Measurements from ENCODE around the gene TRDN.
"Not testable (repeated sequence)": the region's sequence is repeated elsewhere in the genome, so short reads cannot be mapped to it uniquely, and the experiment has no call there.

Gene TRDN

GRCh38 chr6:123240626-123241025, 396.1 kb downstream of the TRDN start:
- DNase-seq, result no peak

- DNase-seq, result no peak
Observed at GRCh38 chr6:123233336-123233735, 403.4 kb downstream of the TRDN start.

GRCh38 chr6:123227789-123228188, 409.0 kb downstream of the TRDN start:
- not testable (repeated sequence) for DNase-seq

- no peak for DNase-seq
Observed at GRCh38 chr6:123226398-123226797, 410.4 kb downstream of the TRDN start.

GRCh38 chr6:123224077-123224476, 412.7 kb downstream of the TRDN start:
- no peak for DNase-seq

- DNase-seq, result no peak
Observed at GRCh38 chr6:123223461-123223860, 413.3 kb downstream of the TRDN start.

GRCh38 chr6:123215211-123215610, 421.5 kb downstream of the TRDN start:
- DNase-seq, result no peak

GRCh38 chr6:123214433-123214832, 422.3 kb downstream of the TRDN start:
- DNase-seq, result no peak

- DNase-seq, result no peak
Observed at GRCh38 chr6:123213921-123214320, 422.8 kb downstream of the TRDN start.

- DNase-seq, result no peak
Observed at GRCh38 chr6:123211777-123212545, 424.8 kb downstream of the TRDN start.

- DNase-seq, result no peak
Observed at GRCh38 chr6:123210645-123211044, 426.1 kb downstream of the TRDN start.

- no peak for DNase-seq
Observed at GRCh38 chr6:123207967-123208510, 428.7 kb downstream of the TRDN start.

GRCh38 chr6:123203928-123204327, 432.8 kb downstream of the TRDN start:
- no peak for DNase-seq

- no peak for DNase-seq
Observed at GRCh38 chr6:123201869-123202372, 434.8 kb downstream of the TRDN start.

- no peak for DNase-seq
Observed at GRCh38 chr6:123193298-123193697, 443.5 kb downstream of the TRDN start.

GRCh38 chr6:123189816-123190215, 446.9 kb downstream of the TRDN start:
- DNase-seq, result no peak

GRCh38 chr6:123182998-123183397, 453.8 kb downstream of the TRDN start:
- DNase-seq, result no peak

GRCh38 chr6:123176706-123177105, 460.0 kb downstream of the TRDN start:
- DNase-seq, result no peak

- no peak for DNase-seq
Observed at GRCh38 chr6:123171341-123172115, 465.2 kb downstream of the TRDN start.

- DNase-seq, result no peak
Observed at GRCh38 chr6:123169774-123170095, 467.0 kb downstream of the TRDN start.

- no peak for DNase-seq
Observed at GRCh38 chr6:123168892-123169773, 467.6 kb downstream of the TRDN start.

GRCh38 chr6:123168466-123168865, 468.3 kb downstream of the TRDN start:
- no peak for DNase-seq

All from COR-L47 (cell line).